GM12891 (cell line): Measurements from ENCODE around the gene RSPH6A.

Experiments
- POLR2A ChIP-seq: IDR thresholded peaks from 2 replicates; pipeline ENCODE4 v1.6.1; 2011; ENCODE audit warnings: low read depth, low read length, control low read depth
- POLR2AphosphoS5 ChIP-seq: IDR thresholded peaks from 2 replicates; pipeline ENCODE4 v1.6.1; 2011; ENCODE audit warnings: low read depth, low read length, control low read depth

- TF ChIP-seq POLR2AphosphoS5 (no peak), POLR2A (no peak)
Observed at GRCh38 chr19:45847663-45848062, 32.6 kb upstream of the RSPH6A start.
